ENCODE results near the gene SMARCC1. TPM values are rescaled to one million over a fixed set of nuclear protein-coding genes. Genes with fewer than 3 reads are reported as not detected.
"Not testable (repeated sequence)": the region's sequence is repeated elsewhere in the genome, so short reads cannot be mapped to it uniquely, and the experiment has no call there.

Gene SMARCC1
- 49.6 and 51.2 TPM in 2 replicates for total RNA-seq (2014; rRNA removed; shearing (Covaris generic))

- peak; percentile 89 for DNase-seq (ENCODE audit: low spot score)
Observed at GRCh38 chr3:47781685-47782445, at the start of gene SMARCC1. Gene SMARCC1, minus strand, starts transcription at chr3:47781893. Its CDS starts 96 bp downstream, at chr3:47781797.

GRCh38 chr3:47829482-47829881 lies 47.8 kb upstream of the SMARCC1 start:
- not testable (repeated sequence) for DNase-seq (ENCODE audit: low spot score)

GRCh38 chr3:47825590-47825989 lies 43.9 kb upstream of the SMARCC1 start:
- no peak for DNase-seq (ENCODE audit: low spot score)

- peak; percentile 69 for DNase-seq (ENCODE audit: low spot score)
Observed at GRCh38 chr3:47824541-47825473, 43.1 kb upstream of the SMARCC1 start.

- no peak for DNase-seq (ENCODE audit: low spot score)
Observed at GRCh38 chr3:47817609-47818008, 35.9 kb upstream of the SMARCC1 start.

GRCh38 chr3:47813551-47814177 lies 32.0 kb upstream of the SMARCC1 start:
- no peak for DNase-seq (ENCODE audit: low spot score)

GRCh38 chr3:47804577-47804976 lies 22.9 kb upstream of the SMARCC1 start:
- DNase-seq (ENCODE audit: low spot score), result no peak

GRCh38 chr3:47803480-47804025 lies 21.9 kb upstream of the SMARCC1 start:
- DNase-seq (ENCODE audit: low spot score), result no peak

GRCh38 chr3:47802734-47803479 lies 21.2 kb upstream of the SMARCC1 start, which contains the start of gene DHX30:
Gene DHX30, plus strand, starts transcription at chr3:47803138. Its CDS starts 7,546 bp downstream, at chr3:47810684.
- peak; percentile 64 for DNase-seq (ENCODE audit: low spot score)

- DNase-seq (ENCODE audit: low spot score), result no peak
Observed at GRCh38 chr3:47799733-47800132, 18.0 kb upstream of the SMARCC1 start.

GRCh38 chr3:47794544-47794943 lies 12.9 kb upstream of the SMARCC1 start:
- DNase-seq (ENCODE audit: low spot score), result no peak

GRCh38 chr3:47792699-47793098 lies 11.0 kb upstream of the SMARCC1 start:
- DNase-seq (ENCODE audit: low spot score), result no peak

GRCh38 chr3:47791193-47791855 lies 9.6 kb upstream of the SMARCC1 start:
- DNase-seq (ENCODE audit: low spot score), result no peak

GRCh38 chr3:47783673-47784072 lies 2.0 kb upstream of the SMARCC1 start:
- DNase-seq (ENCODE audit: low spot score), result no peak

GRCh38 chr3:47782446-47783308 lies 984 bp upstream of the SMARCC1 start:
- no peak for DNase-seq (ENCODE audit: low spot score)

- DNase-seq (ENCODE audit: low spot score), result peak; percentile 26
Observed at GRCh38 chr3:47780741-47781684, 680 bp downstream of the SMARCC1 start.

GRCh38 chr3:47778746-47779145 lies 2.9 kb downstream of the SMARCC1 start:
- DNase-seq (ENCODE audit: low spot score), result no peak

- no peak for DNase-seq (ENCODE audit: low spot score)
Observed at GRCh38 chr3:47772788-47773187, 8.9 kb downstream of the SMARCC1 start.

Data from A172 (cell line).